ENCODE measurements around the gene ZNF425. TPM values are rescaled to one million over a fixed set of nuclear protein-coding genes. Genes with fewer than 3 reads are reported as not detected.

The ZNF425 gene
- total RNA-seq, 1 experiment from 2014 or later, result 3.0 TPM

GRCh38 chr7:149147072-149147751, 21.1 kb upstream of the ZNF425 start, which contains the start of gene ZNF398:
TSS of gene ZNF398 (plus strand) at chr7:149147453. CDS start at chr7:149147743, 290 bp downstream.
- ChIA-PET POLR2A (interaction anchor here (0.6 to 0.8 kb wide), 2 partner anchors 20 to 159 kb away, joined by 3 to 4 read pairs; no protein-coding TSS in a partner anchor), CTCF (interaction anchor here (0.7 to 1.6 kb wide), 2 partner anchors 21 to 22 kb away, joined by 3 to 5 read pairs; partner anchors contain the start of gene ZNF425)
- in situ Hi-C loops (cut with HindIII; ENCODE audit: low pct_unique_long_range_greater_than_20kb, low sequenced_read_pairs) (no loop called here), intact Hi-C loops (cut with micrococcal nuclease; ENCODE audit: unreplicated experiment) (no loop called here)
- Histone ChIP-seq H3K4me1 (ENCODE audit: control insufficient read depth, insufficient read depth, low read length) (peaks cover 23% of the 10 kb centered on the region), H3K27me3 (ENCODE audit: control insufficient read depth, insufficient read depth, low read length) (no peaks in the 10 kb centered on the region), H3K4me3 (ENCODE audit: low read depth in 2 of 2, low read length in 2 of 2) (peak within 1 kb of the TSS; percentile 72 to 95), H3K36me3 (ENCODE audit: control insufficient read depth, insufficient read depth, low read length) (no peaks in the 10 kb centered on the region; the same call in 1 of the 2 replicates), H3K9me3 (ENCODE audit: control insufficient read depth, insufficient read depth, low read depth, low read length) (no peaks in the 10 kb centered on the region), H3K27ac (ENCODE audit: low read length) (peak within 1 kb of the TSS; percentile 97)
- BruUV-seq (replicated peaks), result no TSS peak
- DNase-seq (ENCODE audit: low read depth, low spot score) (no peak), ATAC-seq (peak; percentile 88)
- TF ChIP-seq REST (IDR thresholded peaks at IDR 0.05; ENCODE audit: insufficient read depth in 1 of 2, low read depth in 2 of 2, low read length in 1 of 2), result no peak
- TF ChIP-seq CTCF (IDR thresholded peaks at IDR 0.05), result peak; percentile 99
- peak; percentile 91; the same call in 1 of the 2 replicates for TF ChIP-seq SIN3A (IDR thresholded peaks at IDR 0.05; ENCODE audit: borderline replicate concordance, insufficient read depth, low read depth, low read length)
- TF ChIP-seq POLR2AphosphoS5 (IDR thresholded peaks at IDR 0.05; ENCODE audit: low read depth, low read length), result peak; percentile 57; the same call in 1 of the 2 replicates

- ChIA-PET POLR2A (interaction anchor here (0.6 kb wide), 1 partner anchor 181 kb away, joined by 6 read pairs; no protein-coding TSS in a partner anchor), CTCF (no interaction called here)
These were observed 19.1 kb upstream of the ZNF425 start for GRCh38 chr7:149145031-149145845.

More at GRCh38 chr7:149145031-149145845, 19.1 kb upstream of the ZNF425 start:
- Histone ChIP-seq H3K4me1 (ENCODE audit: control insufficient read depth, insufficient read depth, low read length) (peaks cover 23% of the 10 kb centered on the region), H3K4me3 (ENCODE audit: low read depth in 2 of 2, low read length in 2 of 2) (peak overlapping the region; percentile 72 to 95), H3K27me3 (ENCODE audit: control insufficient read depth, insufficient read depth, low read length) (no peaks in the 10 kb centered on the region), H3K36me3 (ENCODE audit: control insufficient read depth, insufficient read depth, low read length) (no peaks in the 10 kb centered on the region; the same call in 1 of the 2 replicates), H3K9me3 (ENCODE audit: control insufficient read depth, insufficient read depth, low read depth, low read length) (no peaks in the 10 kb centered on the region), H3K27ac (ENCODE audit: low read length) (peak overlapping the region; percentile 97)
- TF ChIP-seq SIN3A (IDR thresholded peaks at IDR 0.05; ENCODE audit: borderline replicate concordance, insufficient read depth, low read depth, low read length) (no peak), CTCF (IDR thresholded peaks at IDR 0.05) (no peak), REST (IDR thresholded peaks at IDR 0.05; ENCODE audit: insufficient read depth in 1 of 2, low read depth in 2 of 2, low read length in 1 of 2) (no peak), TCF7L2 (IDR thresholded peaks at IDR 0.05; ENCODE audit: low read depth, low read length) (no peak), POLR2AphosphoS5 (IDR thresholded peaks at IDR 0.05; ENCODE audit: low read depth, low read length) (no peak)
- in situ Hi-C loops (cut with HindIII; ENCODE audit: low pct_unique_long_range_greater_than_20kb, low sequenced_read_pairs), result no loop called here
- DNase-seq (ENCODE audit: low read depth, low spot score) (no peak), ATAC-seq (no peak)
- intact Hi-C loops (cut with micrococcal nuclease; ENCODE audit: unreplicated experiment), result no loop called here
- BruUV-seq (replicated peaks), result TSS peak; percentile 77

Measured in Panc1 (cell line).